ENCODE data around the gene IGSF5. TPM values are rescaled to one million over a fixed set of nuclear protein-coding genes. Genes with fewer than 3 reads are reported as not detected.
A peak's percentile ranks its signal among the peaks of the same experiment; 100 is the strongest.
"Not testable (repeated sequence)": the region's sequence is repeated elsewhere in the genome, so short reads cannot be mapped to it uniquely, and the experiment has no call there.

The IGSF5 gene
- total RNA-seq, 1 experiment from 2014 or later, result not detected

GRCh38 chr21:39738566-39738965 lies 6.4 kb upstream of the IGSF5 start:
- no peaks in the 10 kb centered on the region for H4K20me1 ChIP-seq (ENCODE audit: insufficient read depth)
- H3K4me2 ChIP-seq, result peak overlapping the region; percentile 66; the same call in 1 of the 2 replicates
- peaks cover 34% of the 10 kb centered on the region for H3K4me1 ChIP-seq (replicated peaks; ENCODE audit: insufficient read depth)
- no peak overlapping the region for H3K27ac ChIP-seq
- no peaks in the 10 kb centered on the region for H3K27me3 ChIP-seq (ENCODE audit: insufficient read depth, low read depth)
- no peaks in the 10 kb centered on the region for H3K9me3 ChIP-seq (ENCODE audit: insufficient read depth, low read depth)
- H3K79me2 ChIP-seq (ENCODE audit: low read depth), result no peaks in the 10 kb centered on the region
- no TSS peak for BruUV-seq (replicated peaks)
- TF ChIP-seq EZH2 (IDR thresholded peaks at IDR 0.05; ENCODE audit: low read depth), result no peak
- TF ChIP-seq, protein P1, sequence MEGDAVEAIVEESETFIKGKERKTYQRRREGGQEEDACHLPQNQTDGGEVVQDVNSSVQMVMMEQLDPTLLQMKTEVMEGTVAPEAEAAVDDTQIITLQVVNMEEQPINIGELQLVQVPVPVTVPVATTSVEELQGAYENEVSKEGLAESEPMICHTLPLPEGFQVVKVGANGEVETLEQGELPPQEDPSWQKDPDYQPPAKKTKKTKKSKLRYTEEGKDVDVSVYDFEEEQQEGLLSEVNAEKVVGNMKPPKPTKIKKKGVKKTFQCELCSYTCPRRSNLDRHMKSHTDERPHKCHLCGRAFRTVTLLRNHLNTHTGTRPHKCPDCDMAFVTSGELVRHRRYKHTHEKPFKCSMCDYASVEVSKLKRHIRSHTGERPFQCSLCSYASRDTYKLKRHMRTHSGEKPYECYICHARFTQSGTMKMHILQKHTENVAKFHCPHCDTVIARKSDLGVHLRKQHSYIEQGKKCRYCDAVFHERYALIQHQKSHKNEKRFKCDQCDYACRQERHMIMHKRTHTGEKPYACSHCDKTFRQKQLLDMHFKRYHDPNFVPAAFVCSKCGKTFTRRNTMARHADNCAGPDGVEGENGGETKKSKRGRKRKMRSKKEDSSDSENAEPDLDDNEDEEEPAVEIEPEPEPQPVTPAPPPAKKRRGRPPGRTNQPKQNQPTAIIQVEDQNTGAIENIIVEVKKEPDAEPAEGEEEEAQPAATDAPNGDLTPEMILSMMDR (conservative IDR thresholded peaks at IDR 0.05), result no peak
- peaks cover 5% of the 10 kb centered on the region; the same call in 1 of the 2 replicates for H3F3A ChIP-seq (ENCODE audit: insufficient read depth, low read depth)
- CTCF ChIA-PET, result no interaction called here
- no peak overlapping the region for H2AFZ ChIP-seq
- POLR2A ChIA-PET (ENCODE audit: unreplicated experiment), result no interaction called here
- intact Hi-C loops (cut with micrococcal nuclease; ENCODE audit: unreplicated experiment), result no loop called here
- no peaks in the 10 kb centered on the region for H3K9me2 ChIP-seq (ENCODE audit: insufficient read depth)
- no peak for DNase-seq
- H3K4me3 ChIP-seq, result no peak overlapping the region
- no peaks in the 10 kb centered on the region for H3K36me3 ChIP-seq (ENCODE audit: low read depth)

DNA sequence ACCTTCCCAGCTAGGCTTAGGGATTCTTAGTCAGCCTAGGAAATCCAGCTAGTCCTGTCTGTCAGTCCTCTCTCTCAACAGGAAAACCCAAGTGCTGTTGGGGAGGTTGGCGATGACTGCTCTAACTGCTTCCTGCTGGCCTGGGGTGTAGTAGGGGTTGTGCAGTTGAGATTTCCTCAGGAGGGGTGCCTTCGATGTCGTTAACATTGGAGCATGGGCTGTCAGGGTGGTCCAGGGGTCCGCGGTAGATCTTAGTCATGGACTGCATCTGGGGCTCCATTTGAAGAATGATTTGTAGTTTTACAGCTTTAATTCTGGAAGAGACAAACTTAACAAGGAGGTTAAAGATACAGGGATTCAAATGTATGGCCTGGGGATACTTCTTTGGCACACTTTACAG lies 5.5 kb upstream of the IGSF5 start:
- H3K9me2 ChIP-seq (ENCODE audit: insufficient read depth); H3K79me2 ChIP-seq (ENCODE audit: low read depth); H3F3A ChIP-seq (ENCODE audit: insufficient read depth, low read depth); H2AFZ ChIP-seq; H3K9me3 ChIP-seq (ENCODE audit: insufficient read depth, low read depth); intact Hi-C loops (cut with micrococcal nuclease; ENCODE audit: unreplicated experiment); H3K4me2 ChIP-seq; BruUV-seq (replicated peaks); H3K36me3 ChIP-seq (ENCODE audit: low read depth); H4K20me1 ChIP-seq (ENCODE audit: insufficient read depth); H3K4me3 ChIP-seq; H3K27me3 ChIP-seq (ENCODE audit: insufficient read depth, low read depth); CTCF ChIA-PET; DNase-seq; H3K27ac ChIP-seq; POLR2A ChIA-PET (ENCODE audit: unreplicated experiment): not testable (repeated sequence)
- H3K4me1 ChIP-seq (replicated peaks; ENCODE audit: insufficient read depth), result peaks cover 34% of the 10 kb centered on the region

GRCh38 chr21:39742561-39742960 lies 2.4 kb upstream of the IGSF5 start:
- H3F3A ChIP-seq (ENCODE audit: insufficient read depth, low read depth); H3K36me3 ChIP-seq (ENCODE audit: low read depth); H3K27me3 ChIP-seq (ENCODE audit: insufficient read depth, low read depth); H4K20me1 ChIP-seq (ENCODE audit: insufficient read depth); H3K9me2 ChIP-seq (ENCODE audit: insufficient read depth); intact Hi-C loops (cut with micrococcal nuclease; ENCODE audit: unreplicated experiment); H3K9me3 ChIP-seq (ENCODE audit: insufficient read depth, low read depth); H3K4me3 ChIP-seq; BruUV-seq (replicated peaks); H3K79me2 ChIP-seq (ENCODE audit: low read depth); CTCF ChIA-PET; POLR2A ChIA-PET (ENCODE audit: unreplicated experiment); H2AFZ ChIP-seq: not testable (repeated sequence)
- H3K4me2 ChIP-seq, result peak overlapping the region; percentile 34; the same call in 1 of the 2 replicates
- 0 out of 2 replicates have a peak overlapping the region, but pooled peaks have one; percentile 12 for H3K27ac ChIP-seq
- H3K4me1 ChIP-seq (replicated peaks; ENCODE audit: insufficient read depth), result peaks cover 25% of the 10 kb centered on the region
- peak; percentile 9 to 88 for DNase-seq

- POLR2A ChIA-PET (ENCODE audit: unreplicated experiment); H3F3A ChIP-seq (ENCODE audit: insufficient read depth, low read depth); H4K20me1 ChIP-seq (ENCODE audit: insufficient read depth); H2AFZ ChIP-seq; H3K27ac ChIP-seq; intact Hi-C loops (cut with micrococcal nuclease; ENCODE audit: unreplicated experiment); BruUV-seq (replicated peaks); H3K36me3 ChIP-seq (ENCODE audit: low read depth); H3K4me2 ChIP-seq; H3K9me3 ChIP-seq (ENCODE audit: insufficient read depth, low read depth); CTCF ChIA-PET; H3K9me2 ChIP-seq (ENCODE audit: insufficient read depth); H3K4me3 ChIP-seq; H3K27me3 ChIP-seq (ENCODE audit: insufficient read depth, low read depth); DNase-seq; H3K79me2 ChIP-seq (ENCODE audit: low read depth): not testable (repeated sequence)
- H3K4me1 ChIP-seq (replicated peaks; ENCODE audit: insufficient read depth), result 0 out of 2 replicates have a peak, but pooled peaks cover 13% of the 10 kb centered on the region
Measured at GRCh38 chr21:39745332-39745731, 349 bp downstream of the IGSF5 start.

DNA sequence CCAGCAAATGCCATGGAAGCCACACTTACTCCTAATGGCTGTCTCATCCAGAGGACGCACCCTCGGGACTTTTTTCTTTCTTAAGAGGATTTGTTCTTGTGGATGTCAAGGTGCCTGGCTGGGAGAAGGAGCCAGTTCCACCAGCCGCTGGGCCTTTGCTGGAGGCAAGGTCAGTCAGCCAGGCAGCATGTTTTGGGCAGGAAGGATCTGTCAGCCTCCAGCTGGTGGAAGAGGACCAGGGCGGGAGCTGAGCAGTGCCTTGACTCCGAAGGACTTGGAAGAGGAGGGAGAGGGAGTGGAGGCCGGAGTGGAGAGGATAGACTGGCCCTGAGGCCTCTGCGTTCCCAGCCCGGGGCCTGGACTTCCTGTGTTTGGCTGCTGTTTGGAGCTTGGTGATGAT lies 5.7 kb downstream of the IGSF5 start:
- no peaks in the 10 kb centered on the region for H3K4me1 ChIP-seq (replicated peaks; ENCODE audit: insufficient read depth)
- H3K79me2 ChIP-seq (ENCODE audit: low read depth), result no peaks in the 10 kb centered on the region
- TF ChIP-seq EZH2 (IDR thresholded peaks at IDR 0.05; ENCODE audit: low read depth), result no peak
- TF ChIP-seq, protein P1 (conservative IDR thresholded peaks at IDR 0.05), result no peak
- no peaks in the 10 kb centered on the region for H3K9me2 ChIP-seq (ENCODE audit: insufficient read depth)
- ChIA-PET CTCF (no interaction called here), POLR2A (ENCODE audit: unreplicated experiment) (no interaction called here)
- H2AFZ ChIP-seq, result no peak overlapping the region
- peaks cover 6% of the 10 kb centered on the region; the same call in 1 of the 2 replicates for H3K27me3 ChIP-seq (ENCODE audit: insufficient read depth, low read depth)
- no peaks in the 10 kb centered on the region for H3K9me3 ChIP-seq (ENCODE audit: insufficient read depth, low read depth)
- intact Hi-C loops (cut with micrococcal nuclease; ENCODE audit: unreplicated experiment), result no loop called here
- H3K4me2 ChIP-seq, result no peak overlapping the region
- no peak overlapping the region for H3K4me3 ChIP-seq
- no peaks in the 10 kb centered on the region for H4K20me1 ChIP-seq (ENCODE audit: insufficient read depth)
- no peak for DNase-seq
- no TSS peak for BruUV-seq (replicated peaks)
- no peaks in the 10 kb centered on the region for H3F3A ChIP-seq (ENCODE audit: insufficient read depth, low read depth)
- no peaks in the 10 kb centered on the region for H3K36me3 ChIP-seq (ENCODE audit: low read depth)
- no peak overlapping the region for H3K27ac ChIP-seq
